ENCODE measurements around the gene RDH5. TPM values are rescaled to one million over a fixed set of nuclear protein-coding genes. Genes with fewer than 3 reads are reported as not detected.

Gene RDH5
- total RNA-seq, 1 experiment from 2014 or later: 5.8 TPM

GRCh38 chr12:55746174-55746912 lies 26.1 kb downstream of the RDH5 start (continued):
- TF ChIP-seq ZBTB21 (CRISPR knock-in tag; IDR thresholded peaks at IDR 0.05; ENCODE audit: borderline replicate concordance) (no peak), JUN (CRISPR knock-in tag; IDR thresholded peaks at IDR 0.05) (no peak), ESRRA (CRISPR knock-in tag; IDR thresholded peaks at IDR 0.05; ENCODE audit: borderline replicate concordance) (no peak), SOX15 (CRISPR knock-in tag; IDR thresholded peaks at IDR 0.05) (no peak), PREB (CRISPR knock-in tag; IDR thresholded peaks at IDR 0.05; ENCODE audit: borderline replicate concordance) (no peak), E2F1 (CRISPR knock-in tag; IDR thresholded peaks at IDR 0.05) (no peak), PRDM15 (CRISPR knock-in tag; IDR thresholded peaks at IDR 0.05) (no peak), SMAD3 (CRISPR knock-in tag; IDR thresholded peaks at IDR 0.05; ENCODE audit: borderline replicate concordance) (no peak), FOXK1 (CRISPR knock-in tag; IDR thresholded peaks at IDR 0.05) (no peak), NFYB (CRISPR knock-in tag; conservative IDR thresholded peaks at IDR 0.05; ENCODE audit: low read depth) (no peak)

GRCh38 chr12:55746913-55747231 lies 26.7 kb downstream of the RDH5 start:
- Mint-ChIP-seq H3K9me3 (no peaks in the 10 kb centered on the region), H3K27me3 (ENCODE audit: low read depth) (no peaks in the 10 kb centered on the region), H3K4me1 (peaks cover 69% of the 10 kb centered on the region), H3K36me3 (peaks cover 40% of the 10 kb centered on the region), H3K4me3 (peak overlapping the region; percentile 66), H3K27ac (peak overlapping the region; percentile 77; the same call in 1 of the 2 replicates)
- no peak for TF ChIP-seq E2F4 (CRISPR knock-in tag; IDR thresholded peaks at IDR 0.05; ENCODE audit: borderline replicate concordance, low read depth)
- TF ChIP-seq ZMAT4 (CRISPR knock-in tag; IDR thresholded peaks at IDR 0.05): 0 out of 2 replicates have a peak, but pooled peaks have one; percentile 11
- no peak for DNase-seq (ENCODE audit: low spot score)
- ATAC-seq: no peak
- POLR2A ChIA-PET: interaction anchor here (0.5 to 1.6 kb wide), 5 partner anchors 10 to 260 kb away, joined by 3 to 4 read pairs (median 3); partner anchors contain the start of gene DNAJC14
- CTCF ChIA-PET: interaction anchor here (0.6 to 5.0 kb wide), 10 partner anchors 8 to 519 kb away, joined by 3 to 50 read pairs (median 3); partner anchors contain the start of genes ORMDL2 and SARNP

GRCh38 chr12:55748230-55748993 lies 28.2 kb downstream of the RDH5 start:
- H3K9me3 Mint-ChIP-seq: no peaks in the 10 kb centered on the region
- H3K4me1 Mint-ChIP-seq: peaks cover 60% of the 10 kb centered on the region
- H3K36me3 Mint-ChIP-seq: peaks cover 52% of the 10 kb centered on the region
- H3K4me3 Mint-ChIP-seq: no peak overlapping the region
- H3K27me3 Mint-ChIP-seq (ENCODE audit: low read depth): no peaks in the 10 kb centered on the region
- H3K27ac Mint-ChIP-seq: no peak overlapping the region
- DNase-seq (ENCODE audit: low spot score) (no peak), ATAC-seq (no peak)
- ChIA-PET CTCF (interaction anchor here (1.3 to 5.0 kb wide), 2 partner anchors 11 to 67 kb away, joined by 4 to 50 read pairs; a partner anchor contains a TSS), POLR2A (interaction anchor here (0.6 kb wide), 1 partner anchor 259 kb away, joined by 3 read pairs; no protein-coding TSS in a partner anchor)
- no peak for TF ChIP-seq E2F1 (CRISPR knock-in tag; IDR thresholded peaks at IDR 0.05)
- TF ChIP-seq IRF2 (CRISPR knock-in tag; IDR thresholded peaks at IDR 0.05; ENCODE audit: borderline replicate concordance, low read depth): no peak
- no peak for TF ChIP-seq ATF2 (CRISPR knock-in tag; IDR thresholded peaks at IDR 0.05; ENCODE audit: borderline replicate concordance, low read depth)
- TF ChIP-seq HMGXB4 (CRISPR knock-in tag; IDR thresholded peaks at IDR 0.05): no peak

All from WTC11 (cell line).